GM23338 (cell line): Measurements from ENCODE around the gene DNAAF5.

Experiments
- CREB1 ChIP-seq: fragments of 250-450 bp; sonication (Bioruptor Pico); IDR thresholded peaks from 2 replicates; pipeline ENCODE4 v1.5.0; 2020; ENCODE audit warnings: low read depth, mild to moderate bottlenecking, moderate library complexity
- EZH2 ChIP-seq: fragments of 200-600 bp; sonication (generic); IDR thresholded peaks from one replicate; pipeline ENCODE4 v1.8.0; 2017; ENCODE audit warnings: antibody characterized with exemption, mild to moderate bottlenecking, low read depth; ENCODE audit not compliant: unreplicated experiment
- EZH2phosphoT487 ChIP-seq: fragments of 200-600 bp; sonication (generic); IDR thresholded peaks from one replicate; pipeline ENCODE4 v1.8.1; 2018; ENCODE audit warnings: antibody characterized with exemption; ENCODE audit not compliant: unreplicated experiment
- NANOG ChIP-seq: IDR thresholded peaks from 2 replicates; pipeline ENCODE4 v1.6.1; 2016; ENCODE audit warnings: antibody characterized with exemption, borderline replicate concordance
- POLR2AphosphoS5 ChIP-seq: IDR thresholded peaks from 2 replicates; pipeline ENCODE4 v1.6.1; 2016; ENCODE audit warnings: antibody characterized with exemption, low read depth
- STAT1 ChIP-seq: IDR thresholded peaks from one replicate; pipeline ENCODE4 v1.6.1; 2016; ENCODE audit warnings: antibody characterized with exemption; ENCODE audit not compliant: unreplicated experiment
- ZNF114 ChIP-seq: fragments of 250-450 bp; sonication (Bioruptor Pico); IDR thresholded peaks from 2 replicates; pipeline ENCODE4 v1.5.0; 2020; ENCODE audit warnings: mild to moderate bottlenecking, moderate library complexity
- ZNF331 ChIP-seq: fragments of 250-450 bp; sonication (Bioruptor Pico); IDR thresholded peaks from 2 replicates; pipeline ENCODE4 v1.5.0; 2020; ENCODE audit warnings: low read depth, mild to moderate bottlenecking, moderate library complexity
- TF ChIP-seq, protein P1 (sequence below): IDR thresholded peaks from one replicate; pipeline ENCODE4 v1.6.1; 2018; ENCODE audit warnings: antibody characterized with exemption; ENCODE audit not compliant: unreplicated experiment
- TF ChIP-seq, protein P2 (sequence below), 2 experiments: fragments of 200-600 bp in 1 of 2; sonication (generic) in 1 of 2; conservative IDR thresholded peaks; 2 replicates each; pipeline versions ENCODE4 v1.5.1 to v1.6.1; 2016 to 2017; ENCODE audit warnings: antibody characterized with exemption in 2 of 2, low read depth in 2 of 2, mild to moderate bottlenecking in 2 of 2, moderate library complexity in 1 of 2
- TF ChIP-seq, protein P3 (sequence below): IDR thresholded peaks from 2 replicates; pipeline ENCODE4 v1.6.1; 2016; ENCODE audit warnings: antibody characterized with exemption

DNA sequence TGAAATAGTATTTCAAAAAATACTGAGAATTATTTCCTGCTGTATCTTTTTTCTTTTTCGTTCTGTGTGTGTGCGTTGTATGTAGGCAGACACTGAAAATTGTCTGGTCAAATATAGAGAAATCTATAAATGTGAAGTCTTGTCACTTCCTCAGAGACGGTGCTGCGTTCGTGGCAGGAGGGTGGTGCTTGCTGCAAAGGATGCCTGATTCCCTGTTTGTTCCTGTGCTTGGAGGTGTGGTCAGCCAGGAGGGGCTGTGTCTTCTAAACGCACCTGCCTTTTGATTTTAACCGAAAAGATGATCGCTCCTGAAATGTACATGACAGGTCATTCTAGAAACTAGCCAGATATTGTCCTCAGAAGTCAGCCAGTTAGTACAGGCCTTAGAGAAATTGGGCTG, 33.1 kb downstream of the DNAAF5 start:
- TF ChIP-seq, protein P1, sequence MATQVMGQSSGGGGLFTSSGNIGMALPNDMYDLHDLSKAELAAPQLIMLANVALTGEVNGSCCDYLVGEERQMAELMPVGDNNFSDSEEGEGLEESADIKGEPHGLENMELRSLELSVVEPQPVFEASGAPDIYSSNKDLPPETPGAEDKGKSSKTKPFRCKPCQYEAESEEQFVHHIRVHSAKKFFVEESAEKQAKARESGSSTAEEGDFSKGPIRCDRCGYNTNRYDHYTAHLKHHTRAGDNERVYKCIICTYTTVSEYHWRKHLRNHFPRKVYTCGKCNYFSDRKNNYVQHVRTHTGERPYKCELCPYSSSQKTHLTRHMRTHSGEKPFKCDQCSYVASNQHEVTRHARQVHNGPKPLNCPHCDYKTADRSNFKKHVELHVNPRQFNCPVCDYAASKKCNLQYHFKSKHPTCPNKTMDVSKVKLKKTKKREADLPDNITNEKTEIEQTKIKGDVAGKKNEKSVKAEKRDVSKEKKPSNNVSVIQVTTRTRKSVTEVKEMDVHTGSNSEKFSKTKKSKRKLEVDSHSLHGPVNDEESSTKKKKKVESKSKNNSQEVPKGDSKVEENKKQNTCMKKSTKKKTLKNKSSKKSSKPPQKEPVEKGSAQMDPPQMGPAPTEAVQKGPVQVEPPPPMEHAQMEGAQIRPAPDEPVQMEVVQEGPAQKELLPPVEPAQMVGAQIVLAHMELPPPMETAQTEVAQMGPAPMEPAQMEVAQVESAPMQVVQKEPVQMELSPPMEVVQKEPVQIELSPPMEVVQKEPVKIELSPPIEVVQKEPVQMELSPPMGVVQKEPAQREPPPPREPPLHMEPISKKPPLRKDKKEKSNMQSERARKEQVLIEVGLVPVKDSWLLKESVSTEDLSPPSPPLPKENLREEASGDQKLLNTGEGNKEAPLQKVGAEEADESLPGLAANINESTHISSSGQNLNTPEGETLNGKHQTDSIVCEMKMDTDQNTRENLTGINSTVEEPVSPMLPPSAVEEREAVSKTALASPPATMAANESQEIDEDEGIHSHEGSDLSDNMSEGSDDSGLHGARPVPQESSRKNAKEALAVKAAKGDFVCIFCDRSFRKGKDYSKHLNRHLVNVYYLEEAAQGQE: no peak
- TF ChIP-seq, protein P2, sequence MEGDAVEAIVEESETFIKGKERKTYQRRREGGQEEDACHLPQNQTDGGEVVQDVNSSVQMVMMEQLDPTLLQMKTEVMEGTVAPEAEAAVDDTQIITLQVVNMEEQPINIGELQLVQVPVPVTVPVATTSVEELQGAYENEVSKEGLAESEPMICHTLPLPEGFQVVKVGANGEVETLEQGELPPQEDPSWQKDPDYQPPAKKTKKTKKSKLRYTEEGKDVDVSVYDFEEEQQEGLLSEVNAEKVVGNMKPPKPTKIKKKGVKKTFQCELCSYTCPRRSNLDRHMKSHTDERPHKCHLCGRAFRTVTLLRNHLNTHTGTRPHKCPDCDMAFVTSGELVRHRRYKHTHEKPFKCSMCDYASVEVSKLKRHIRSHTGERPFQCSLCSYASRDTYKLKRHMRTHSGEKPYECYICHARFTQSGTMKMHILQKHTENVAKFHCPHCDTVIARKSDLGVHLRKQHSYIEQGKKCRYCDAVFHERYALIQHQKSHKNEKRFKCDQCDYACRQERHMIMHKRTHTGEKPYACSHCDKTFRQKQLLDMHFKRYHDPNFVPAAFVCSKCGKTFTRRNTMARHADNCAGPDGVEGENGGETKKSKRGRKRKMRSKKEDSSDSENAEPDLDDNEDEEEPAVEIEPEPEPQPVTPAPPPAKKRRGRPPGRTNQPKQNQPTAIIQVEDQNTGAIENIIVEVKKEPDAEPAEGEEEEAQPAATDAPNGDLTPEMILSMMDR (conservative IDR thresholded peaks at IDR 0.05; ENCODE audit: low read depth in 2 of 2): no peak
- TF ChIP-seq EZH2 (no peak), EZH2phosphoT487 (no peak), POLR2AphosphoS5 (no peak), CREB1 (CRISPR knock-in tag) (no peak), ZNF114 (no peak), NANOG (no peak), ZNF331 (CRISPR knock-in tag) (no peak), STAT1 (no peak)
- TF ChIP-seq, protein P3, sequence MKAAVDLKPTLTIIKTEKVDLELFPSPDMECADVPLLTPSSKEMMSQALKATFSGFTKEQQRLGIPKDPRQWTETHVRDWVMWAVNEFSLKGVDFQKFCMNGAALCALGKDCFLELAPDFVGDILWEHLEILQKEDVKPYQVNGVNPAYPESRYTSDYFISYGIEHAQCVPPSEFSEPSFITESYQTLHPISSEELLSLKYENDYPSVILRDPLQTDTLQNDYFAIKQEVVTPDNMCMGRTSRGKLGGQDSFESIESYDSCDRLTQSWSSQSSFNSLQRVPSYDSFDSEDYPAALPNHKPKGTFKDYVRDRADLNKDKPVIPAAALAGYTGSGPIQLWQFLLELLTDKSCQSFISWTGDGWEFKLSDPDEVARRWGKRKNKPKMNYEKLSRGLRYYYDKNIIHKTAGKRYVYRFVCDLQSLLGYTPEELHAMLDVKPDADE: no peak
